Fibroblast of skin of abdomen (primary cell): ENCODE results near the gene C16orf96.
A peak's percentile ranks its signal among the peaks of the same experiment; 100 is the strongest.

Experiments used
- DNase-seq: peaks from one replicate; pipeline ENCODE4 v3.0.0-alpha.2; 2013

Gene C16orf96

DNA sequence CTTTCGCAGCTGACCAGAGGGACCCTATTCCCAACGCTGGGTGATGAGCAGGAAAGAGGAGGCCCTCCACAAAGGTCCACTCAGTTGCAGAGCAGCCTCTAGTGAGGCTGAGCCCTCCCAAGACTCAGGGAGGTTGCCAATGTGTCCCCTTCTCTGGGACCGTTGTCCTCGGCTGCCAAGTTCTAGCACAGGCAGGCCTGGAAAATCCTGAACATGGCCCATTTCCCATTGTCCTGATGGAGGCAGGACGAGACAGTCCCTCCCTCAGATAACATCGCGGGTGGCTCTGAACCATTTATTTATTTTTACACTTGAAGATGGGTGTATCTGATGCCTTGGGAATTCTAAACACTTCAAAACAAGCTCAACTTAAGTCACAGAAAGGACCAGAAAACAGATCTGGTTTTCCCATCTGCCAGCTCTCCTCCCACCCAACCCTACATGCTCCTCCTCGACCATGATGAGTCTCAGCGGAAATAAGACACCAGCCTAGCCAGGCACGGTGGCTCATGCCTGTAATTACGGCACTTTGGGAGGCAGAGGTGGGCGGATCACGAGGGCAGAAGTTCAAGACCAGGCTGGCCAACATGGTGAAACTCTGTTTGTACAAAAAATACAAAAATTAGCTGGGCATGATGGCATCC, 30.4 kb upstream of the C16orf96 start:
- no peak for DNase-seq

DNA sequence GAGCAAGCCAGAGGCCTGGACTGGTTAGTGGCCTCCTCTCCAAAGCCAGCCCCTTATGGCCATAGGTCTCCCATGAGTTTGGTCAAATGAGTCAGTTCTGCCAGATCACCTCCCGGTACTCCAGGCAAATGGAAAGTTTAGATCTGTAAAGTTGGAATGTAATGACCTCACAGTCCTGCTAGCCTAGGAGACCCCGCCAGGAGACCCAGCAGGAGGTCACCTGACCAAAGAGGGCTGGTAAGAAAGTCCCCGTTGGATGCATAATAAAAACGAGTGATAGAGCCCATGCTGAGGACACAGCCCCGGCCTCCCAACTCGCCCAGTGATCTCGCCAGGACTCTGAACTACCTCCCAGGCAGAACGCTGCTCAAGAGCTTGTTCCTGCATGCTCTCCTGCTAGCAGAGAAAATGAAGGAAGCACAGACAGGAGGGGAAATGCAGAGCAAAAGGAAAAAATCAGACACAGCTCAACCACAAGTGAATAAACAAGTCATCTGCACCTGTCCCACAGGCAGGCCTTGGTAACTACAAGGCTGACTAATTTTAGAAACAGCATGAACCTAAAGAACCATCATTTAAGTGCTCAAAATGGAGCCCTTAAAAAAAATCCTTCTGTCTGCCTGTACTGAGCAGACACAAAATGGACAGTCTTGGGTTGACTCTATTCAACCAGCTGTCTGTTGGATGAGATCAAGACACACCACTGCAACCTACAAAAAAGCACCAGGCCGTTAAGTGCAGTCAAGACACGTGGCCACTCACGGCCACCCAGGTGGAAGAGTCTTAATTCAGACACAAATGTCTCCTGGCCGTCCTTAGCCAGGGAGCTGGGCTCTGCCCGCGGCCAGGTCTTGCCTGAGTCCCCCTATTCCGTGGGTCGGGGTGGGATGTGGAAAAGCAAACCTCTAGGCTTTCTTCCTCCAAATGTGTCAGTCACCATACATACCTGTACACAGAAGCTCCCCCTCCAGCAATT, 26.8 kb upstream of the C16orf96 start:
- no peak for DNase-seq

DNA sequence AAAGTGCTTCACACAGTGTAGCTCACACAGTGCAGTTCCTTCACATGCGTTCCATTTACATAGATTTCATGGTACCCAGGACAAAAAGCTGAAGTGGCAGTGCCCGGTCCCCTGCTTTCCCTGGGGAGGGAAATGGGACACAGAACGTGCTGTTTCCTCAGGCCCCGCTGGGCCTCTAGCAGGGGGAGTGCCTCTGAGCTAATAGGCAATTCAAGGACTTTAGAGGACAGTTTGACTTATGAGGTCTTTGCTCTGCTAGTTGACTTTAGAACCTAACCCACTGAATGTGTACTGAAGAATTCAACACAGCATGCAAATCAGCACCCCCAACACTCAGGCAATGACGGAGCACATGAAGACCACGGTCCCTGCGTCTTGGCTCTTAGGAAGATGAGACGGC, 24.3 kb upstream of the C16orf96 start:
- DNase-seq = no peak

DNA sequence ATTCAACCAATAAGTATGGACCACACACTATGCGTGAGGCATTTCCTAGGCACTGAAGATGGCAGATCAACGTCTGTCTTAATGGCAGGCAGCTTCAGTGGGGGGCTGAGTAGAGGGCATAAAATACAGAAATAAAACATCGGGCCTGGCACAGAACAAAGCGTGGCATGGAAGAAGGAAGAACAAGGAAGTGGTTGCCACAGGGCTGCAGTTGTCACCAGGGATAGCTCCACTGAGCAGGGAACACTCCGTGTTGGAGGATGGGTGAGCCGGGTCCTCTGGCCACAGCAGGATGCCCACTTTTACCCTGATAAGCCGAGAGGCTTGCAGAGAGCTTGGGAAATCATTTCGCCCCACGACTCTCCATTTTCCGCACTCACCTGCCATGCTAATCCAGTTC, 23.9 kb upstream of the C16orf96 start:
- DNase-seq = no peak

DNA sequence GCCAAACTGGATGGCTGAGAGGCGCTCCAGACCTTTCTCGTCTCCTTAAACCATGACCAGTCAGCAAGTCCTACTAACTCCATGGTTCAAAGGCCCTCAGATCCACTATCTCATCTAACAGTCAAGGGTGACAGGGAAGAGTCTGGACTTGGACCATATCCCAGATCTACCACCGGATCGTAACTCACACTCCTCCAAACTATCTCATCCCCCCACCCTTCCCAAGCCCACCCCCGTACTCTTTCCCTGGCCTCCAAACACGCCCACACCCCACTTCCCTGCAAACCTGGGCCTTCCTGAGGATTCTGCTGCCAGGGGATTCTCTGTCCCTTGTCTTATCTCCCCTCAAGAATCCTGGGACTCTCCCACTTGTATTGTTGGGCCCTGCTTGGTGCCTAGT, 22.6 kb upstream of the C16orf96 start:
- DNase-seq = no peak

DNA sequence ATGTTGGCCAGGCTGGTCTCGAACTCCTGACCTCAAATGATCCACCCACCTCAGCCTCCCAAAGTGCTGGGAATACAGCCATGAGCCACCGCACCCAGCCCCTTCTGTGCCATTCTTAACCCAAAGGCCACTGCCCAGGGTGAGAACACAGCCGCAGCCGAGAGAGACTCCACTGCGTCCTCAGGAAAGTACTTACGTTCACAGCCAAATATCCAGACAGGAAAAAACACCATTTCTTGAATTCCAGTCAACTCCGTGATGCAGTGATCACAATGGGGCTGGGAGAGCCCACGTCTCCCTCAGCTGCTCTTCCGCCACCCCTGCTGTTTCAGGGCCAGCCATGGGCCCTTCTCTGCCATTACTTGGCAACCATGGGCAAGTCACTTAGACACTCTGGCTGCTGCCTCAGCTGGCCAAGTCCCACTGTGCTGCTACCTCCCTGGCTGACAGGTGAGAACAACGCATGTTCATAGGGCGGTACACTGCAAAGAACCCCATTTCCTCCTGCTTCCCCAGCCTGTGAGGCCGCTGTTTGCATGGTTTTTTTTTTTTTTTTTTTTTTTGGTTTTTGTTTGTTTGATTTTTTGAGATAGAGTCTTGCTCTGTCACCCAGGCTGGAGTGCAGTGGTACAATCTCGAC, 21.9 kb upstream of the C16orf96 start:
- DNase-seq = no peak

DNA sequence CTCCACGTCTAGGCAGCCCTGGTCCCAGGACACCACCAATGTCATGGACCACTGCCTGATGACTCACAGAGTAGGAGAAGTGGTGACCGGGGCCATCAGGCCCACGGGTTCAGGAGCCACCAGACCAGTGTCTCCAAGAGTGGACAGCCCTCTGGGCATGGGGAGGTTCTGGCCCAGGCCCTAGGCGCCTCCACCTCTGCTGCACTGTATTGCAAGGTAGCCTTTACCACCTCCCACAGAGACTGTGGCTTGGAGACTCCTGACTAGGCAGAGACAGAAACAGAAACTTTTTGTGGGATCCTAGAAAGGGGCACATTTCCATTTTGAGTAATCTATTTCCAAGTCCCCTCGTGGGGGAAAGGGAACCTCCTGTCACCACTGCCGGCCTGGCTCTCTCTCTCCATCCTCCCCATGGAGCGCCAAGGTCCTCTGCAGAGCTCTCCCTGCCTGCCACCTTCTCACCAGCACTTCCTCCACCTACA, 20.5 kb upstream of the C16orf96 start:
- no peak for DNase-seq

DNA sequence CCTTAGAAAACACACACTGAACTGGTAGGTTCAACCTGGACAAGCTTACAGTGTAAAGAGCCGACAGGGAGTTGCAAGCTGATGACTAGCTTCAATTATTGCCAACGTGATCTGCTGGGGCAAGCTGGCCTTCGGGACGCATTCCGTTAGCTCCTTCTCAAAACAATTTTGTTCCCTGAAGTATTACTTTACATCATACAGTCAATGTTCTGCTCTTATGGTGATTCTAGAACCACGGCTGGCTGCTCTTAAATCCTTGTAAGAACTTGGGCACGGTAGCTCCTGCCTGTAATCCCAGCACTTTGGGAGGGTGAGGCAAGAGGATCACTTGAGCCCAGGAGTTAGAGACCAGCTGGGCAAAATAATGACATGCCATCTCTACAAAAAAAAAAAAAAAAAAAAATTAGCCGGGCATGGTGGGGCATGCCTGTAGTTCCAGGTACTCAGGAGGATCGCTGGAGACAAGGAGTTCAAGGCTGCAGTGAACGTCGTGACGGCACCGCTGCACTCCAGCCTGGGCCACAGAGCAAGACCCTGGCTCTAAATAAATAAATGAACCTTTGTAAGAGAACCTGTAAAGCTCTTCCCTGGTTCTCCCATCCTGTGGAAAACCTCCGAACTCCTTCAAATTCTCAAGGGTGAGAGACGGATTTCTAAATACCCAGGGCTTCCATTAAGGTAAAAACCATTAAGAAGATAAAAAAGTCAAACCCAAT, 19.6 kb upstream of the C16orf96 start:
- DNase-seq = no peak

DNA sequence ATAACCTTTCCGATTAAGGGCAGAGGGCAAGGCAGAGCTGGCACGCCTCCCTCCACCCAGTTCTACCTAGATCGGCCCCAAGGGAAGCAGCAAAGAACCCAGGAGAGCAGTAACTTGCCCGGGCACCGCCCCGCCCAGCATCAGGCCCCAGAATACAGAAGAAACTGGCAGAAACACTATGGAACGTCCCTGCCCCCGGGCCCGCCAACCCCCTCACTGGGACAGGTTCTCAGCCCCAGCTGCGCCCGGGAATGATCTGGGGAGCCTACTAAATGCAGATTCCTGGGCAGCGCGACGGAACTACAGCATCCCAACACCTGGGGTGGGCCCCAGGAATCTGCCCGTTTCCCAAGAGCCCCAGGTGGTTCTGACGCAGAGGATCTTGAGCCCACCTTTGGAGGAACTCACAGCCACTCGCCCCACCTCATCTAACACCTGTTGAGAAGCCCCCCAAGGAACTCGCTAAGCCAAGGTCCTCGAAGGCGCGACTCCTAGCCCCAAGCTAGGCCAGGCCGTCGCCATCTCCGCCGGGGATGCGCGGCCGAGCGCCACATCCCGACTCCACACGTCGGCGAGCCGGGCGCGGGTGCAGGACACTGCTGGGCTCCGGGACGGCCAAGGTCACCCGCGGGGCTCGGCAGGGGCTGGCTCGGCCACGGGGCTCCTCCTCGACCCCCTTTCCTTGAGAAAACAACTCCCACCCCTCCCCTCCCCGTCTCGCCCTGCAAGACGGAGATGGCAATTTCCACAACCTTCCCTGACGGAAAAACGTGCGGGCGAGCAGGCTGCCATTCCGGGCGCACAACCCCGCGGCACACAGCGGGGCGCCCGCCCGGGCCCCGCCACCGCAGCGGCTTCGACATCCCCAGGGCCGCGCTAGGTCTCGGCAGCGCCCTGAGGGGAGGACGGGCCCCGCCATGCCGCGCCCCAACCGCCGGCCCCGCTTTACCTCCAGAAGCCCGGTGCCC, 18.5 kb upstream of the C16orf96 start:
- no peak for DNase-seq

DNA sequence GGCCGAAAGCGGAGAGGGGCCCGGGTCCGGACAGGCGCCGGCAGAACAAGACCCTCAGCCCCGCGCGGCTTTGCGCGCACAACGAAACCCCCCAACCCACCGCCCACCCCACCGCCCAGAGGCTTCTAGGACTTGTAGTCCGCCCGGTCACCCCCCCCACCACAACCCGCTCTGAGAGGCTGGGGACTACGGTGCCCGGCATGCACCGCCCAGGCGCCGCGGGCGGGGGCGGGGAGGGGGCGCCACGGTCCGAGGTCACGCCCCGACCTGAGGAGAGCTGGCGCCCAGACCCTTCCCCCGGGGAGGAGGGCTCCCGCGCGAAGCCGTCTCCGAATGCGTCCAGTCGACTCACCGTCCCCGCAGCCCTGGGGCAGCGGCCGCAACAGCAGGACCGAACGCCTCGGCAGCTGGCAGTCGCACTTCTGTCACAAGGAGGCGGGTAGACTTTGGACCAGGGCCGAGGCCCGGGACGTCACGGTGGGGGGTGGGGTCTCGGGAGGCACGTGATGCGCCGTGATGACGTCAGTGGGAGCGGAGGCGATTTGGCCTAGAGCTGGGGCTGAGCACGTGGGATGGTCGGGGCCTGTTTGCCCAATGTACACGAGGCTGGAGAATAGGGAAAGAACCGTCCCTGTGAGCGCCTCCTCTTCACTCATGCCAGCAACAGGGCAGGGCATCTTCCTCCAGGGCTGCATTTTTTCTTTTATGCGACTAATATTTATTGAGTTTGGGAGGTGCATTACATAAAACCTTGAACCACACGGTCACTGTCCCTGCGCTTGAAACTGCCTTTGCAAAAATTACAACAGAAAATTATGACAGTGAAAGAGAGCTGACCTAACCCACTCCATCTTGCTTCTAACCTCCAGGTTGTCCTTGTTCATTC, 17.5 kb upstream of the C16orf96 start, which contains the start of gene CDIP1:
Gene CDIP1, minus strand, starts transcription at position 424 of the 886 bp plus-strand sequence. CDS start 24,643 bp downstream, outside the sequence.
- peak; percentile 94 for DNase-seq

DNA sequence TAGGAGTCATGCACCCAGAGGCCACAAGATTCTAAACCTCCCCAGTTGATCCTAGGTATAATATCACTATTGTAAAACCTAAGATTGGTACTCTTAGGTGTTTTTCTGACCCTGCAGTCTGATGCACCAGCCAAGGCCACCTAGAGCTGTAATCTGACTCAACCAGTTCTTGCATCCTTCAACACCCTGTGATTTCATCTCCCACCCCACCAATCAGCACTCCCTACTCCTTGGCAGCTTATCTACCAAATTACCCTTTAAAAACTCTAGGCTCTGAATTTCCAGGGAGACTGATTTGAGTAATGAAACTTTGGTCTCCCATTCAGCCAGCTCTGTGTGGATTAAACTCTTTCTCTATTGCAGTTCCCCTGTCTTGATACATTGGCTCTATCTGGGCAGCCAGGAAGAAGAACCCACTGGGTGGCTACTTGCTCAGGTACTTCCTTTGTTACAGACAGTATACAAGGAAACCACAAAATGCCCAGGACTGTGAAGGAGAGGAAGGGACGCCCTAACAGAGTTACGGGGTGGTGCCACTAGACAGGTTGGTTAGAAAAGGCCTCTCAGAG, 16.3 kb upstream of the C16orf96 start:
- no peak for DNase-seq

DNA sequence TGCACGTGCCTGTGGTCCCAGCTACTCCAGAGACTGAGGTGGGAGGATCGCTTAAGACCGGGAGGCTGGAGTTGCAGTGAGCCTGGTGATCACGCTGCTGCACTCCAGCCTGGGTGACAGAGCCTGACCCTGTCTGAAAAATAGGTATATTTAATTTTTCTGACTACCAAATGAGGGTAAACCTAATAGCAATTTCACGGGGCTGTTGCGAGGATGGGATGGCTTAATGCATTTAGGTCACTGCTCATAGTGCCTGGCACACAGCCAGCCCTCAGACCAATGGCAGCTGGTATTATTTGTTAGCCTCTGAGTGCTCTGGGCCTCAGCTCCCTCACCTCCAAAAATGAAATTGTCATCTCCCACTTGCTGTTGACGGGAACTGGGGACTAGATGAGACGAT, 11.7 kb upstream of the C16orf96 start:
- DNase-seq = no peak

DNA sequence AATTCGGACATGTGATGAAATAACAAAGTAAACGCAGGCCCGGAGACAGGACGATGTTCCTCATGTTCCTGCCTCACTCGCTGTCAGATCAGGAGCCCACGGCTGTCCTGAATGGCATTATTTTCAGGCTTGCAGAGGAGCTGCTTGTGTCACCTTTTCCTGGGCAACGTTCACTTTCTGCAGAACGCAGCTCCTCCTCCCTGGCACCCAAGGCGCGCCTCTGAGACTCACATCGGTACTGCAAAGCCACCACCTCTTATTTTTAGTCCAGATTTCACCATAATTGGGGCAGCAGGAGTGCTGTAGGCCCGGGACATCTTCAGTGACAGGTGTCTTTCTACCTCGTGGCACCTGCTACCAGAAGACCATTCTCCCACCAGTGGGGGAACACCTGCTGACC, 8.0 kb upstream of the C16orf96 start:
- no peak for DNase-seq

DNA sequence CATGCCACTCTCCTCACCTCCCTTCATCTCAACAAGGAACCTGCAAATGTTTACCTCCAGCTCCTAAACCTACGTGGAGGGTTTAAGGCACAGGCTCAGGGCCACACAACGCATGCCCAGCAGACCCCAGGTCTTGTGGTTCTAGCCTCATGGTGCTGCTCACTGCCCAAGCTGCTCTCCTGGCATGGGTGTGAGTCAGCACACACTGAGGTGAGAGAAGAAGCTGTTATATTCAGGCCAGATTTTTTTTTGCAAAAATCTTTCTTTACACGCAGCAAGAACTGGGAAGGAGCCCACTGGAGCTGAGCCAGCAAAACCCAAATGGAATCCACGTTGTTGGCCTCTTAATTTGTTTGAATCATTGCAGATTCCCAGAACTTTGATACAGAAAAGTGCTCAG, 5.5 kb upstream of the C16orf96 start:
- no peak for DNase-seq

DNA sequence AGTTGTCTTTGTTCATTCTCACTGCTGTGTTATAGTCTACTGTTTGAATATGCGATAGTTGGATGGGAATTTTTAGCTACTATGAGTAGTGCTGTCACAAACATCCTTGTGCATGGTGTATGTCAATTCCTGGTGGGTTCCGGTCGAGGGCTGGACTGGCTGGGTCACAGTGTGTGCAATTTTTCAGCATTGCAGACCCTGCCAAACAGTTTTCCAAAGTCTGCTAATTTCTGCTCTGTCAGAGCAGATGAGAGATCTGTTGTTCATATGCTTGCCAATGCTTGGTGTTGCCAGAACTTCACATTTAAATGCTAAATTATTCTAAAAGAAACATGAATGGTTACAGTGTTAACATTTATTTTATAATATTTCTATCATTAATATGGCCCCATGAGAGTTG, 3.6 kb upstream of the C16orf96 start:
- DNase-seq = no peak

DNA sequence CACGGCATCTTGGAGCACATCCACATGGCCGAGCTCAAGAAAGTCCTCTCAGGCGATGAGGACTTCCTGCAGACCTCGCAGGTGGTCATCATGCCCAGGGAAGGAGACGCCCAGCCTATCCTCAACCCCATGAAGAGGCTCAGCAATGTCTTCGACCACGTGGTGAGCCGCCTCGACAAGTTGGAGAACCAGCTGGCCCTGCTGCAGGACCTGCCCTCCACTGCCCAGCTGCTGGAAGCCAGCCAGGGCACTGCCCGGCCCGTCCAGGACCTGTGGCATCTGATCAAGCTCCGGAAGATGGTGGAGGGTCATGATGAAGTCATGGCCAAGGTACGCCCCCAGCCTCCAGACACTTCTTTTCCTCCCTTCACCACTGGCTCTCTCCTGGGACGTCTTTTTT, 440 bp downstream of the C16orf96 start:
- DNase-seq = no peak

DNA sequence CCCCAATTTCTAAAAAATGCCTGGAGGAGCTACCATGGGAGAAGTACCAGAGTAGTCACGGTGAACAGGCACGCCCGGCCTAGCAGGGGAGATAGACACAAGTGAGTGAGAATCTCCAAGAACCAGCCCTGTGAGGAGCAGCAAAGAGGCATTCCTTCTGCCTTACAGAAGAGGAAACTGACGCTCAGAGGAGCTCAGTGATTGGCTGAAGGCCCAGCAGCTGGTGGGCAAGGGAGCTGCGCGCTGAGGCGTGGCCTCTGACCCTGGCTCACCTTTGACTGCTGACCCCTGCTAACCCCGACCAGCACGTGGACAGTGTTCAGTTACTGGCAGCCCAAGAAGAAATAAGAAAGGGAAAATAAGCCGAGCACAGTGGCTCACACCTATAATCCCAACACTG, 1.8 kb downstream of the C16orf96 start:
- no peak for DNase-seq

DNA sequence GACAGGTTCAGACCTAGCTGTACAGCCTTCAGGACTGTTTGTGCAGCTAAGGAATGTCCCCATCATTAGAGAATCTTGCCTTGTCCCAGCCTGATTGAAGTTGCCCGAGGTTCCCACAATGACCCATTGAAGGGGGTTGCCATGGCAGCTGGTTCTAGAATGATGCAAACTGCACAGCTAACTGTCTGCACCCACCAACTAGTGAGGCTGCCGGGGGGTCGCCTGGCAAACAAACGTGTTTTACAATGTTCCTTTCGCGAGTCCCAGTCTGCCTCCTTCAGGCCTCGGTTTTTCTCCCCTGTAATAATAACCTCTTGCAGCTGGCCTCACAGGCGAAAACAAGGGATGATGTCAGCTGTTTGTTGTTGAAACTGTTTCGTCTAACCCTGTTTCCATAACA, 5.5 kb downstream of the C16orf96 start:
- DNase-seq = no peak

DNA sequence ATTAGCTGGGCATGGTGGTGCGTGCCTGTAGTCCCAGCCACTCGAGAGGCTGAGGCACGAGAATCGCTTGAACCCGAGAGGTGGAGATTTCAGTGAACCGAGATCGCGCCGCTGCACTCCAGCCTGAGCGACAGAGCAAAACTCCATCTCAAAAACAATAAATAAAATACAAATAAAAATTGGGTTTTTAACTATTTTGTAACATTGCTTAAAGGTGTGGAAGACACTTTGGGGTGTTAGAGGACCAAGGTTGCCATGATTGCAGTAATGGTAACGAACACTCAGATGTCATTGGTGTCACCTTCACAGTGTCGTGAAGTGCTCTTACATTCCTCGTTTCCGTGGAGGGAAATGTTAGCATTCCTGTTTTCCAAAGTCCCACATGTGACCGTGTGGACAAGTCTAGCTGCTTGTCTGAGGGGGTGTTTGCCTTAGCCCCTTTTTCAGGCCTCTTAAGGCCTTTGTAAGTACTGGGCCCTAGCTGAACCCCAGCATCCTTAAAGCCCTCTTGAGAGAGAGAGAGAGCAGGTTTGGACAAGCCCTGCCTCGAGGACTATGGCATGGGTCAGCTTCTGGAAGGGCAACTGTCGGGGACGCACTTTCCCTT, 8.6 kb downstream of the C16orf96 start:
- DNase-seq = no peak

DNA sequence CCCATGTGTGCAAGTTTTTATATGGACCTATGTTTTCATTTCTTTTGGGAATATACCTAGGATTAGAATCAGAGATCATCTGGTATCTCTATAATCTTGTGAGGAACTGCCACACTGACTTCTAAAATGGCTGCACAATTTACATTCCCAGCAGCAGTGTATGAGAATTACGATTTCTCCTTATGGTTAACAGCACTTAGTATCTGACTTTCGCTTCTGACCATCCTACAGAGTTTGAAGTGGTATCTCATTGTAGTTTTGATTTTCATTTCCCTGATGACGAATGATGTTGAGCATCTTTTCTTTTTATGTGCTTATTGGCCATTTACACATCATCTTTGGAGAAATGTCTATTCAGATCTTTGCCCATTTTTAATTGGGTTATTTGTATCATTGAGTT, 10.0 kb downstream of the C16orf96 start:
- DNase-seq = no peak
